EL (cell line): ENCODE measurements around the gene CISD3.

Source experiments
- DNase-seq: peaks from one replicate; pipeline ENCODE4 v3.0.0-alpha.2; 2016

CISD3 gene

GRCh38 chr17:38746004-38746848, 16.1 kb downstream of the CISD3 start:
- DNase-seq = no peak

GRCh38 chr17:38746849-38747462, 16.8 kb downstream of the CISD3 start:
- DNase-seq = no peak

GRCh38 chr17:38747463-38748148, 17.5 kb downstream of the CISD3 start:
- no peak for DNase-seq

GRCh38 chr17:38748149-38748891, 18.2 kb downstream of the CISD3 start, which contains the start of gene PCGF2:
Gene PCGF2, minus strand, starts transcription at chr17:38748336. Its CDS starts 7,934 bp downstream, at chr17:38740402.
- DNase-seq = peak; percentile 94

- DNase-seq = no peak
These were observed 18.7 kb downstream of the CISD3 start for GRCh38 chr17:38748892-38749222.

- DNase-seq = peak; percentile 89
These were observed 19.3 kb downstream of the CISD3 start for GRCh38 chr17:38749223-38750043.

GRCh38 chr17:38750044-38750311, 19.8 kb downstream of the CISD3 start:
- no peak for DNase-seq

GRCh38 chr17:38750312-38751121, 20.4 kb downstream of the CISD3 start:
- DNase-seq = no peak

- DNase-seq = peak; percentile 49
These were observed 21.1 kb downstream of the CISD3 start for GRCh38 chr17:38751144-38751807.

GRCh38 chr17:38751808-38752307, 21.7 kb downstream of the CISD3 start:
- peak; percentile 88 for DNase-seq

GRCh38 chr17:38752308-38753070, 22.3 kb downstream of the CISD3 start, which contains the start of gene PSMB3:
Gene PSMB3, plus strand, starts transcription at chr17:38752741. Its CDS starts 86 bp downstream, at chr17:38752827.
- DNase-seq = peak; percentile 100

GRCh38 chr17:38753071-38753506, 22.9 kb downstream of the CISD3 start:
- no peak for DNase-seq

- DNase-seq = peak; percentile 53
These were observed 31.5 kb downstream of the CISD3 start for GRCh38 chr17:38761612-38762011.

- no peak for DNase-seq
These were observed 32.1 kb downstream of the CISD3 start for GRCh38 chr17:38762231-38762630.

- DNase-seq = no peak
These were observed 36.2 kb downstream of the CISD3 start for GRCh38 chr17:38766341-38766740.

- DNase-seq = no peak
These were observed 38.3 kb downstream of the CISD3 start for GRCh38 chr17:38768417-38768816.

GRCh38 chr17:38773258-38773657, 43.1 kb downstream of the CISD3 start:
- no peak for DNase-seq

- no peak for DNase-seq
These were observed 47.6 kb downstream of the CISD3 start for GRCh38 chr17:38777641-38778250.
